A549 treated with AZD2906 at 1 μM for 4 hours (cell line): Measurements from ENCODE around the gene SCGB2A2. TPM values are rescaled to one million over a fixed set of nuclear protein-coding genes. Genes with fewer than 3 reads are reported as not detected.

Experiments
- total RNA-seq: library from RNA; stranded (reverse); fragments of 200-300 nt; extraction: Qiagen RNA extraction; gene quantifications from 5 replicates; pipeline ENCODE4 v1.2.3, GENCODE V29; 2022

Gene SCGB2A2
- total RNA-seq, result not detected in 5 replicates

DNA sequence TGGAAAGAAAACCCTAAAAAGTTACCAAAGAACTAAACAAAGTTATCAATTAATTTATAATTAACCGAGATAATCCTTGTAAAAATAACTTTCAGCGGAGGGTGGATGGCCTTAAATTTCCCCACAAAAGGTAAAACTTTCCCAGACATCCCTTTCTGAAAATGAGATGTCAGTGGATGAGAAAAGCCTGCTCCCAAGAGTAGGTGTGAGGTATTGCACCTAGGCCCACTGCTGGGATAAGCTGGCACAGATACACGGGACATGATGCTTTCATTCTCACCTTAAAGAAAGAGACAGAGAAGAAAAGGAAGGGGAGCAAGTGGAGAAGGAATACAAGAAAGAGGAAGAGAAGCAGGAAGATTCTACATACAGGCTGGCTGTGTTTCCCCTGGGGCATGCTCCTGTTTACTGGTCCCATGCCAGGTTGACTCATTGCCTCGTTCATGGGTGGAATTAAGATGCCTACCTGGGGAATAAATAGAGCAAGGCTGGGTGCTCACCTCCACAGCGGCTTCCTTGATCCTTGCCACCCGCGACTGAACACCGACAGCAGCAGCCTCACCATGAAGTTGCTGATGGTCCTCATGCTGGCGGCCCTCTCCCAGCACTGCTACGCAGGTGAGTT lies at the start of gene SCGB2A2:
TSS of gene SCGB2A2 (plus strand) at position 505 of the 625 bp plus-strand sequence. CDS start at position 564, 59 bp downstream.

DNA sequence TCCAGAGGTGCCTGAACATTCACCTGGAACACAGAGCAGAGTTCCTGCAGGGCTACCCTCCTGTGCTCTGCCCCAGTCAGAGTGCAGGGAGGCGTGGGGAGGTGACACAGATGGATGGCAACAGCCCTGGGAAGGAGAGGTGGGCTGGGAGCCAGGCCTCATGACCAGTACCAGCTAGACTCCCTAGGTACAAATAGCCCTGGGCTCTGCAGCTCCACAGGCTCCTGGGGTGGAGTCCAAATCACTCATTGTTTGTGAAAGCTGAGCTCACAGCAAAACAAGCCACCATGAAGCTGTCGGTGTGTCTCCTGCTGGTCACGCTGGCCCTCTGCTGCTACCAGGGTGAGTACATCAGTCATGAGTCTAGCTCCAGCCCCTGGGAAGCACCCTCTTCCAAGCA lies 27.9 kb upstream of the SCGB2A2 start, which contains the start of gene SCGB1D2:
TSS of gene SCGB1D2 (plus strand) at position 219 of the 400 bp plus-strand sequence. CDS start at position 288, 69 bp downstream.

DNA sequence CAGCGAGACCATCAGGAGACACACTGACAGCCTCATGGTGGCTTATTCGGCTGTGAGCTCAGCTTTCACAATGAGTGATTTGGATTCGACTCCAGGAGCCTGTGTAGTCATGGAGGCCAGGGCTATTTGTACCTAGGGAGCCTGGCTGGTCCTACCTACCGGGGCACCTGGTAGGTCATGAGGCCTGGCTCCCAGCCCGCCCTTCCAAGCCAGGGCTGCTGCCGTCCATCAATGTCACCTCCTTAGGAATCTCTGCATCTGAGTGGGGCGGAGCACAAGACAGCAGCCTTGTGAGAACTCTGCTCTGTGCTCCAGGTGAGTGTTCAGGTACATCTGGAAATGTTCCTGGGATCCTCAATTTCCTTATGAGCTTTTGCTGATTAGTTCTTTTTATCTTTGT lies 29.0 kb downstream of the SCGB2A2 start, which contains the start of gene SCGB1D4:
TSS of gene SCGB1D4 (minus strand) at position 101 of the 400 bp plus-strand sequence. CDS start at position 36, 65 bp downstream.

Other genes starting within 250 kb of the SCGB2A2 start
- 44.5 to 52.0 TPM (median 50.4 TPM) in 5 replicates for gene INCENP, start 146.1 kb upstream of the SCGB2A2 start, total RNA-seq
- gene SCGB1D1, start 79.9 kb upstream of the SCGB2A2 start, total RNA-seq, result not detected in 5 replicates
- gene SCGB2A1, start 61.5 kb upstream of the SCGB2A2 start, total RNA-seq, result not detected in 5 replicates
- gene SCGB1D2, start 27.9 kb upstream of the SCGB2A2 start, total RNA-seq, result not detected in 5 replicates
- not detected in 5 replicates for gene SCGB1D4, start 28.9 kb downstream of the SCGB2A2 start, total RNA-seq
- 10.4 to 15.5 TPM (median 13.7 TPM) in 5 replicates for gene ASRGL1, start 67.3 kb downstream of the SCGB2A2 start, total RNA-seq
- 0.23 to 0.69 TPM (median 0.37 TPM) in 3 of 5 replicates, not detected in the others for gene SCGB1A1, start 148.9 kb downstream of the SCGB2A2 start, total RNA-seq